ENCODE data around the gene DPM1. TPM values are rescaled to one million over a fixed set of nuclear protein-coding genes. Genes with fewer than 3 reads are reported as not detected.

The DPM1 gene
- polyA plus RNA-seq, 1 of the 3 experiments (the other 2 are of a cell fraction) = 72.1 TPM

DNA sequence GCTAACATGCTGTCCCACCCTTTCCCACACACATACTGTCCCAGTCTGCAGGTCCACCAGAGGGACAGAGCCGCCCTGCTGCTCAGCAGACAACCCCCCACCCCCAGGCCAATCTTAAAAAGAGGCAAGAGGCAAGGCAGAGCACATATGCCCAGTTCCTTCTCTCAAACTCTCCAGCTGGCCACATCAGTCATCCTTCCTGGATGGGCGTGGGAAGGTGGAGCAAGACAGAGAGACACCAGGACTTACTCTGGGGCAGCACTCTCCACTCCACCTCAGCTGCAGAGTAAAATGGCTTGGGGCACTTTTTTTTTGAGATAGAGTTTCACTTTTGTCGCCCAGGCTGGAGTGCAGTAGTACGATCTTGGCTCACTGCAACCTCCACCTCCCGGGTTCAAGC, 11.1 kb upstream of the DPM1 start:
- no peaks in the 10 kb centered on the region for H3K9me3 ChIP-seq
- no peak for DNase-seq
- H3K4me2 ChIP-seq = no peak overlapping the region
- no peak overlapping the region for H3K27ac ChIP-seq (ENCODE audit: low read depth in 2 of 2, low read length in 1 of 2)
- no peaks in the 10 kb centered on the region for H3K9me2 ChIP-seq
- 51% methylated on average over 4 of the region's 5 CpGs for WGBS (ENCODE audit: low lambda C conversion rate)
- H4K20me1 ChIP-seq (ENCODE audit: insufficient read depth) = no peaks in the 10 kb centered on the region
- no peak overlapping the region for H2AFZ ChIP-seq (ENCODE audit: low read depth)
- no peak for TF ChIP-seq YY1 (IDR thresholded peaks at IDR 0.05; ENCODE audit: low read depth)
- TF ChIP-seq GATA2 (CRISPR knock-in tag; IDR thresholded peaks at IDR 0.05) = no peak
- no peak for TF ChIP-seq MEF2A (IDR thresholded peaks at IDR 0.05; ENCODE audit: borderline replicate concordance, low read depth)
- no peak for TF ChIP-seq TAF1 (IDR thresholded peaks at IDR 0.05; ENCODE audit: borderline replicate concordance, low read depth, low read length)
- no peaks in the 10 kb centered on the region for H3K79me2 ChIP-seq (ENCODE audit: insufficient read depth)
- H3K4me1 ChIP-seq (ENCODE audit: control insufficient read depth in 1 of 2, insufficient read depth in 2 of 2, low read depth in 1 of 2, low read length in 1 of 2) = no peaks in the 10 kb centered on the region
- no peak overlapping the region for H3K4me3 ChIP-seq (ENCODE audit: low read depth in 2 of 2, low read length in 1 of 2)
- no peaks in the 10 kb centered on the region for H3K27me3 ChIP-seq (ENCODE audit: insufficient read depth)
- POLR2A ChIA-PET = no interaction called here
- H3K36me3 ChIP-seq (replicated peaks in 1 of 2; ENCODE audit: control insufficient read depth in 1 of 2, insufficient read depth in 2 of 2, low read length in 1 of 2) = no peaks in the 10 kb centered on the region
- no peak overlapping the region for H3K9ac ChIP-seq
- CTCF ChIA-PET = interaction anchor here (1.6 to 3.8 kb wide), 2 partner anchors 13 to 18 kb away, joined by 6 to 21 read pairs; no protein-coding TSS in a partner anchor
- no peaks in the 10 kb centered on the region for H3F3A ChIP-seq (replicated peaks; ENCODE audit: insufficient read depth)

DNA sequence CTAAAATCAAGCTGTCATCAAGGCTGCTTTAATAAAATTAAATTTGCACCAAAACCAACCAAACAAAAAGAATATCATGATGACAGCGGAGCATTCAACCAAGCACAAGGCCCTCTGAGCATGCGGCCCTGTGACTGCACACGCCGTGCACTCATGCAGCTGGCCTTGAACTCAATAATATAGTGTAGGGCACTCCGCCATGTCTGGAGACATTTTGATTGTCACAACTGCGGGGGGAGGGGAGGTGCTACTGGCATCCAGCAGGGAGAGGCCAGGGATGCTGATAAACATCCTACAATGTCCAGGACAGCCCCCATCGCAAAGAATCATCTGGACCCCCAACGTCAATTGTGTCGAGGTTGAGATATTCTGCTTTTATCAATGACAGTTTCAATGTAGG, 10.0 kb upstream of the DPM1 start:
- Histone ChIP-seq H3K9ac (no peak overlapping the region), H3K79me2 (ENCODE audit: insufficient read depth) (no peaks in the 10 kb centered on the region), H3K4me2 (no peak overlapping the region), H3K9me2 (no peaks in the 10 kb centered on the region), H2AFZ (ENCODE audit: low read depth) (no peak overlapping the region), H3K4me1 (ENCODE audit: control insufficient read depth in 1 of 2, insufficient read depth in 2 of 2, low read depth in 1 of 2, low read length in 1 of 2) (no peaks in the 10 kb centered on the region), H3F3A (replicated peaks; ENCODE audit: insufficient read depth) (peaks cover 1% of the 10 kb centered on the region), H3K4me3 (ENCODE audit: low read depth in 2 of 2, low read length in 1 of 2) (no peak overlapping the region), H3K9me3 (no peaks in the 10 kb centered on the region), H4K20me1 (ENCODE audit: insufficient read depth) (no peaks in the 10 kb centered on the region), H3K36me3 (replicated peaks in 1 of 2; ENCODE audit: control insufficient read depth in 1 of 2, insufficient read depth in 2 of 2, low read length in 1 of 2) (no peaks in the 10 kb centered on the region), H3K27me3 (ENCODE audit: insufficient read depth) (no peaks in the 10 kb centered on the region), H3K27ac (ENCODE audit: low read depth in 2 of 2, low read length in 1 of 2) (no peak overlapping the region)
- TF ChIP-seq POLR2AphosphoS5 (IDR thresholded peaks at IDR 0.05; ENCODE audit: low read depth, low read length) (no peak), FOSL2 (IDR thresholded peaks at IDR 0.05; ENCODE audit: borderline replicate concordance, low read depth) (no peak), IRF3 (IDR thresholded peaks at IDR 0.05; ENCODE audit: low read depth, low read length) (no peak), TCF12 (IDR thresholded peaks at IDR 0.05) (no peak), SMC3 (IDR thresholded peaks at IDR 0.05; ENCODE audit: low read depth, low read length) (no peak), EZH2phosphoT487 (IDR thresholded peaks at IDR 0.05; ENCODE audit: borderline replicate concordance, low read depth) (no peak), REST (IDR thresholded peaks at IDR 0.05; ENCODE audit: low read depth, low read length) (no peak)
- TF ChIP-seq, protein P1, sequence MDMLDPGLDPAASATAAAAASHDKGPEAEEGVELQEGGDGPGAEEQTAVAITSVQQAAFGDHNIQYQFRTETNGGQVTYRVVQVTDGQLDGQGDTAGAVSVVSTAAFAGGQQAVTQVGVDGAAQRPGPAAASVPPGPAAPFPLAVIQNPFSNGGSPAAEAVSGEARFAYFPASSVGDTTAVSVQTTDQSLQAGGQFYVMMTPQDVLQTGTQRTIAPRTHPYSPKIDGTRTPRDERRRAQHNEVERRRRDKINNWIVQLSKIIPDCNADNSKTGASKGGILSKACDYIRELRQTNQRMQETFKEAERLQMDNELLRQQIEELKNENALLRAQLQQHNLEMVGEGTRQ (IDR thresholded peaks at IDR 0.05; ENCODE audit: borderline replicate concordance, low read depth, low read length) = no peak
- TF ChIP-seq, protein P2, sequence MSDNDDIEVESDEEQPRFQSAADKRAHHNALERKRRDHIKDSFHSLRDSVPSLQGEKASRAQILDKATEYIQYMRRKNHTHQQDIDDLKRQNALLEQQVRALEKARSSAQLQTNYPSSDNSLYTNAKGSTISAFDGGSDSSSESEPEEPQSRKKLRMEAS (IDR thresholded peaks at IDR 0.05; ENCODE audit: low read depth) = no peak
- DNase-seq = no peak
- 76% methylated on average over 9 of the region's 9 CpGs for WGBS (ENCODE audit: low lambda C conversion rate)
- CTCF ChIA-PET = interaction anchor here (1.1 to 3.8 kb wide), 3 partner anchors 11 to 19 kb away, joined by 3 to 21 read pairs (median 10); no protein-coding TSS in a partner anchor
- POLR2A ChIA-PET = no interaction called here

Data from SK-N-SH (cell line).